ENCODE data around the gene KLHL2.

DNA sequence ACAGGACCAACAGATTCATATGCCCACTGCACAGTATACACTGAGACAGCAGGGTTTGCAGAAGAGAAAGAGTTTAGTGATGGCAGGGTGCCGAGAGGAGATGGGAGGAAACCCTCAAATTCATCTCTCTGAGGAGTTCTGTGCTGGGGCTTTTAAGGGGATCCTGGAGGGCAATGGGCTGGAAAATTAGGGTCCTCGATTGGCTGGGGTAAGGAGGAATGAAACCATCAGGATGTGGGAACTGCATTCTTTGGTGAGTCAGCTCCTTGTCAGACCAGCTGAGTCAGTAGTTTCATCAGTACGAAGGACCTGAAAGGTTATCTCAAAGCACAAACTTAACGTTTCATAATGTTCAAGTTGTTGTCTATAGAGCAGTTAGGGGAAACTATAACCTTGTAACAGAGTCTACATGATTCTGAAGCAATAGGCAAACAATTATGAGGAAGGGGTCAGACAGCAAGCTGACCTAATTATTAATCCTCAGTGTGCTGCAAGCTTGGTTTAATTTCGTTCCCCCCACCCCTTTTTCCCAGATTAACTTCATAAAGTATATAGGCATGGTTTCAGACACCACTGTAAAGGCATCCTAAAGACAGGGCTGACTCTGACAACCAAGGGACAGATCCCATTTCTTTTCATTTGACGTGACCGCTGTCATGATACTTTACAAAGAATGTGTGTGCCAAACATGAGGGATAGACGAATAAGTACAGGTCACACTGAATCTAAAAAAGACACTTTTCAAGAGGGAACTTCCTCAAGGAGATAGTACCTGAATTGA, 118.6 kb downstream of the KLHL2 start:
- TF ChIP-seq, protein P1, sequence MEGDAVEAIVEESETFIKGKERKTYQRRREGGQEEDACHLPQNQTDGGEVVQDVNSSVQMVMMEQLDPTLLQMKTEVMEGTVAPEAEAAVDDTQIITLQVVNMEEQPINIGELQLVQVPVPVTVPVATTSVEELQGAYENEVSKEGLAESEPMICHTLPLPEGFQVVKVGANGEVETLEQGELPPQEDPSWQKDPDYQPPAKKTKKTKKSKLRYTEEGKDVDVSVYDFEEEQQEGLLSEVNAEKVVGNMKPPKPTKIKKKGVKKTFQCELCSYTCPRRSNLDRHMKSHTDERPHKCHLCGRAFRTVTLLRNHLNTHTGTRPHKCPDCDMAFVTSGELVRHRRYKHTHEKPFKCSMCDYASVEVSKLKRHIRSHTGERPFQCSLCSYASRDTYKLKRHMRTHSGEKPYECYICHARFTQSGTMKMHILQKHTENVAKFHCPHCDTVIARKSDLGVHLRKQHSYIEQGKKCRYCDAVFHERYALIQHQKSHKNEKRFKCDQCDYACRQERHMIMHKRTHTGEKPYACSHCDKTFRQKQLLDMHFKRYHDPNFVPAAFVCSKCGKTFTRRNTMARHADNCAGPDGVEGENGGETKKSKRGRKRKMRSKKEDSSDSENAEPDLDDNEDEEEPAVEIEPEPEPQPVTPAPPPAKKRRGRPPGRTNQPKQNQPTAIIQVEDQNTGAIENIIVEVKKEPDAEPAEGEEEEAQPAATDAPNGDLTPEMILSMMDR (conservative IDR thresholded peaks at IDR 0.05; ENCODE audit: low read depth, low read length), result no peak
- no peak for TF ChIP-seq EZH2 (IDR thresholded peaks at IDR 0.05; ENCODE audit: borderline replicate concordance, low read depth, low read length, poor library complexity, severe bottlenecking)
